ENCODE measurements around the gene TLX3. TPM values are rescaled to one million over a fixed set of nuclear protein-coding genes. Genes with fewer than 3 reads are reported as not detected.

TLX3 gene
- total RNA-seq, 1 donor from 2014 or later = not detected

DNA sequence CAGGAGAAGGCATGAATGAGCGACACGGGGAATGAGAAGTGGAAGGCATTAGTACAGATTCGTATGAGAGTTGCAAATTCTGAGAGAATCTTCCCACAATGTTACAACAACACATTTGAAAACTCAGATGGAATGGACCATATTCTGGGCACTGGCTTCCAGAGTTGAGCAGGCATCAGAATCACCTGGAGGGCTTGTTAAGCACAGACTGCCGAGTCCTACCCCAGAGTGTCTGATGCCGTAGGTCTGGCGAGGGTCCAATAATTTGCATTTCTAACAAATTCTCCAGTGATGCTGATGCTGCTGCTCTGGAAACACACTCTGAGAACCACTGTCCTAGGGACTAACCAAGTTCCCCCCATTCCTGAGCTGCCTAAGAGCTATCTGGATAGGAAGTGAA lies 2.9 kb upstream of the TLX3 start:
- intact Hi-C loops (cut with micrococcal nuclease) = no loop called here

DNA sequence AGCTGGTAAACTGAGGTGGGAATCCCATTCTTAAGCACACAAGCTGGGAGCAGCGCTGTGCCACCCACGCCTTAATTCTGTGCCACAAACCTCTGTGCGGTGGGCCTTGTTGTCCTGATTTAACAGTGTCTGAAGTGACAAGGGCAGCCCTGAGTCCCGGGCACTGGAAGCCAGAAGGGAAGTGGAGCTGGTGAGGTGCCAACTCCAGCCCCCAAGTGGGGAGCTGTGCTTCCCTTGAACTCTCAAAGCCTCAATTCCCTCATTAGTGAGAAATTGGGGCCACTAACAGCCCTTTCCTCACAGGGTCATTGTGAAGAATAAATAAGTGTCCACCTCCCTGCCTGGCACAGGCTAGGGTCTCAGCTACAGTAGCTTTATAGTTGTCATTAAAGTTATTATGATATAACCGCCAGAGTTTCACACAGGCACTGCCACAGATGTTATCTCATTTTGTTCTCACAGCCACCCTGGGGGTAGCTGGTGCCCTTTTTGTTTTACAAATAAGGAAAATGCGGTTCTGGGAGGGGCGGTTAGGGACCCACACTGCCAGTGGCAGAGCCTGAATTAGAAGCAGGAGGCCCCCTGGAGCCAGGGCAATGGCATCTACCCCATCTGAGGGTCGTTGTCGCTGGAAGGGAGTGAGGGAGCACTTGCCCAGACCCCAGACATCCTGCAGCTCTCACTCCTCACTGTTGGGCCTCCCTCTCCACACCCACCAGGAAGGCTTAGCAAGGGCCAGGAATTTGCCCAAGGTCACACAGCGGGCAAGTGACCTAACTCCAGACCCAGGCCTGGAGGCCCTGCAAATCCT lies 2.1 kb upstream of the TLX3 start:
- intact Hi-C loops (cut with micrococcal nuclease) = no loop called here

DNA sequence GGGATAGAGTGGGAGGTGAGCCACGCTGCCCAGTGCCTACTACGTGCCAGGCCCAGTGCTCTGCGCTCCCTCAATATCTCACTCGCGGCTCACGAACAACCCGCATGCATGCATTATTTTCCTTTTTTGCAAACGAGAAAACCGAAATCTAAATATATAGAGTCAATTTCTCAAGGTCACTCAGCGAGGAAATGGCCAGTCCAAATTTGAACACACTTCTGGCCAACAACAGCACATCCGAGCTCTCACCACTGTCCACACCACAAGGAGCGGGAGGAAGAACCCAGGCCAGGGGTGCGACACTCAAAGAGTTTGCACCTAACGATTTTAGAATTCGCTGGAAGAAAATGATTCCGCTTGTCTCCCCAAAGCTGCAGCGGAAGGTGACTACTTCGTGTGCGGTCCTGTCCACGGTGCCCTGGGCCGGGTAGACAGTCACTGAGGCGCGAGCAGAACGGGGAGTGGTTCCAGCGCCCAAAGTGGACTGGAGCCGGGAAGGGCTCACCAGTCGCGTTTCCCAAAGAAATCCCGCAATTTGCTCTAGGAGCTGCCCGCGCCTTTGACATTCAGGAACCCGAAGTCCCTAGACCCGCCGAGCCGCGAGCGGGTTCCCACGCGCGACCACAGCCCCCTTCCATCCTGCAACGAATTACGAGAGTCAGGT lies 1.1 kb upstream of the TLX3 start:
- intact Hi-C loops (cut with micrococcal nuclease) = no loop called here

DNA sequence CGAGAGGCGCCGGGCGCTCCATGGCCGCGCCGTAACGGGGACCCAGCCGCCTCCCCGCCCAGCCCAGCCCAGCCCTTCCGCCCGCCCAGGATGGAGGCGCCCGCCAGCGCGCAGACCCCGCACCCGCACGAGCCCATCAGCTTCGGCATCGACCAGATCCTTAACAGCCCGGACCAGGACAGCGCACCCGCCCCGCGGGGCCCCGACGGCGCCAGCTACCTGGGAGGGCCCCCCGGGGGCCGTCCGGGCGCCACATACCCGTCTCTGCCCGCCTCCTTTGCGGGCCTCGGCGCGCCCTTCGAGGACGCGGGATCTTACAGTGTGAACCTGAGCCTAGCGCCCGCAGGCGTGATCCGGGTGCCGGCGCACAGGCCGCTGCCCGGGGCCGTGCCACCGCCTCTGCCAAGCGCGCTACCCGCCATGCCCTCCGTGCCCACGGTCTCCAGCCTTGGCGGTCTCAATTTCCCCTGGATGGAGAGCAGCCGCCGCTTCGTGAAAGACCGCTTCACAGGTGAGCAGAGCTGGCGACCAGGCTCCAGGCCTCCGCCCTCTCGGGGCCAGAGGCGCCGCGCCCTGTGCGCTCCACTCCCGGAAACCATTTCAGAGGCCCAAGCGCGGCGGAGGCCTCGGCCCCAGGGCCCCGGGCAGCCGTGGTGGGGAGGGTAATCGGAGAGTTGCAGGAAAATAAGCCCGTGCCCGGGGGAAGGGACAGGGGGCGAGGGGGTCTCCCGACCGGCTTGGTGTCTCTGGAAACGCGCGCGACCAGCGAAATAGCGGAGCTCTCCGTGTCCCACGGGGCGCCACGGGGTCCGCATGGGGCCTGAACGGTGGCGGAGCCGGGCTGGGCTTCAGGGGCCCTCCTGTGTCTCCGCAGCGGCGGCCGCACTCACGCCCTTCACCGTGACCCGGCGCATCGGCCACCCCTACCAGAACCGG lies 496 bp downstream of the TLX3 start:
- intact Hi-C loops (cut with micrococcal nuclease) = loop anchor here (5.0 kb wide), 1 partner anchor 1933 kb away; no protein-coding TSS in a partner anchor

DNA sequence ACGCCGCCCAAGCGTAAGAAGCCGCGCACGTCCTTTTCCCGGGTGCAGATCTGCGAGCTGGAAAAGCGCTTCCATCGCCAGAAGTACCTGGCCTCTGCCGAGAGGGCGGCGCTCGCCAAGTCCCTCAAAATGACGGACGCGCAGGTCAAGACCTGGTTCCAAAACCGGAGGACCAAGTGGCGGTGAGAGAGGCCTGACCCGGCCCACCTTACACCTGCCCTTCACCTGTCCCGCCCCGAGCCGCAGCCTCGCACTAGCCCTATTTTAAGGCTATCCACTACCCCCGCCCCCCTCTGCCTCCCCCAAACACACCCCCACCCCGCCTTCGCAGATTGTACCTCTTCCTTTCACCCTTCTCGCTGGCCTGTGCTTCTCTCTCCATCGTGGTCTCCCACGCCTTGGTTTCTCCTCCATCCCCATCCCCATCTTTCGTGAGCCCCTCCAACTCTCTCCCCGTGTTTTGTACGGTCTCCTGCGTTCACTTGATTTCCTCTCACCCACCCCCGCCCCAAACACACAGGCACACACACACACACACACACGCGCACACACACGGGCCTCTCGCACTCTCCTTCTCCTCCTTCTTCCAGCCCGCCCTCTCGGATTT lies 1.3 kb downstream of the TLX3 start:
- intact Hi-C loops (cut with micrococcal nuclease) = loop anchor here (5.0 kb wide), 1 partner anchor 1932 kb away; no protein-coding TSS in a partner anchor

DNA sequence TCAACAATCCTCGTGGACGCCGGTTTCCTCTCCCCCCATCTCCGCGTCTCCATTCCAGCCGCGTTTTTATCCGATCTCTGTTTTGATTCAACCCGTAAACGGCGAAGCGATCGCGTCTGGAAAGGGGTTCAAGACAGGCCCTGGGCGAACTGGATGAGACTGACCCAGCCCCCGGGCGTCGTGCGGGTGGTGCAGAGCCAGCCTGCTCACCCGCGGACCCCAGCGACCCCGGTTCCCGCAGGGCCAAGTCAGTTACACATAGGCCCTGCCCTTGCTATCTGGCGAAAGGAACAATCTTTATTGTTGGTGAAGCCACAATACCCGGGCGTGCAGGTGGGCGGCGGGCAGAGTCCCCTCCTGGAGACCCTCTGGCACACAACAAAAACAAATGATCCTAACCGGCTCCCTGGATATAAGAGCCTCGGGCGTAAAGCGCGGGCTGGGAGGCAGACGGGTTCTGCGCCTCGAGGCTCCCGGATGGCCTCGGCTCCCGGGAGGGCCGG lies 1.8 kb downstream of the TLX3 start:
- intact Hi-C loops (cut with micrococcal nuclease) = loop anchor here (5.0 kb wide), 1 partner anchor 1931 kb away; no protein-coding TSS in a partner anchor

DNA sequence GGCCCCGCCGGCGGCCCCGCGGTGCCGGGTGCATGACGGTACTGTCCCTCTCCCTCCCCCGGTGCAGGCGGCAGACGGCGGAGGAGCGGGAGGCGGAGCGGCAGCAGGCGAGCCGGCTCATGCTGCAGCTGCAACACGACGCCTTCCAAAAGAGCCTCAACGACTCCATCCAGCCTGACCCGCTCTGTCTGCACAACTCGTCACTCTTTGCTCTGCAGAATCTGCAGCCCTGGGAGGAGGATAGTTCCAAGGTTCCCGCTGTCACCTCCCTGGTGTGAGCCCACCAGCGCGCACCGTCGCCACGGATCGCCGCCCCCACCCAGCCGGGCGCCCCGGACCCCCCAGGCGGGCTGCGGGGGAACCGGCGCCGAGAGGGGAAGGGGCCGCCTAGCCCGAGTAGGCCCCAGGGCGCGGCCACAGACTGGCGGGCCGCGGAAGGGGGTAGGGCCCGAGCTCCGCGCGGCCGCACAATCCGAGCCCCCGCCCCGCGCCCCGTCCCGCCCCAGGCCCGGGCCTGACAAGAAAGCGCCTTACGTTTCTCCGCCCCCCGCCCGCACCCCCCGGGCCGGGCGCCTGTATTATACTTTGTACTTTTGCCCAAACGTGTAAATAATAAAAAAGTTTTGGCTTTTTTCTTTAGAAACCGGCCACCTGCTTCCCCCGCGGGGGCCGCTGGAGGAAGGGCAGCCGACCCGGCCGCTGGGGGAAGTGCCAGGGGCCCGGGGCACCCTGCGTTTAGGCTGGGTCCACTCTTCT lies 2.5 kb downstream of the TLX3 start:
- intact Hi-C loops (cut with micrococcal nuclease) = loop anchor here (5.0 kb wide), 1 partner anchor 1931 kb away; no protein-coding TSS in a partner anchor

DNA sequence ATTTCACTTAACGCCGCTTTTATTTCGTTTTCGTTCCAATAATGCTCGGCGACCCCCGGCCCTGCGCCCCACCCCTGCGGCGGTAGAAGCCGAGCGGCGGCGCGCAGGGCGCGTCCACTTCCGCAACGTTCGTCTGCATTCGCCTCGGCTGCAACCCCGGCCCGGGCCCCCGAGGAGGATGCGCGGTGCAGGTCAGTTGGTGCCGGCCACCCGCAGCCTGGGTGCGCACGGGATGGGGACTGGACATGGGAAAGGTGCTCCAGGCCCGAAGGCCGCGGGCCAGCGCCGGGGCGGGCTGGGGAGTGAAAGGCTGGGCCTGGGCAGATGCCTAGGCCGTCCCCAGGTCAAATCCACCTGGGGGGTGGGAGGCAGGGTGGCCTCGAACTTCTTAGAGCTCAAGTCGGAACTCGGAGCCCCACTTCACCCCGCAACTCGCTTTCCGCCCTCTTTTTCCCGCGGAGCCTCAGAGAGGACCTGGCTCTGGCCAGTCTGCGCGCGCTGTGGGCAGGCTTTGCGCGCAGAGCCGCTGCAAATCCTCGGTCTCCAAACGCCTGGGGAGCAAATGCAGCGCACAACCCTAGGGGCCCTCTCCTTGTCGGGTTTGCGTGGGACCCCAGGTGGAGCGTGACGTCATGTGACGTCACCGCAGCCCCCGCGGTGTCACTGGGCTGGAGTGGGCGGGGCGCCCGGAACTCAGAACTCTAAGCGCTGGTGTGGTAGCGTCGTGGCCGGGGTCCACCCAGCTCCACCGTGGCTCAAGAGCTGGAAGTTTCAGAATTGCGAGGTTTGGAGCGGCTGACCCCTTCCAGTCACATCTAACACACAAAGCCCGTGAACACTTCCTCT lies 3.3 kb downstream of the TLX3 start:
- intact Hi-C loops (cut with micrococcal nuclease) = loop anchor here (5.0 kb wide), 1 partner anchor 1930 kb away; no protein-coding TSS in a partner anchor

DNA sequence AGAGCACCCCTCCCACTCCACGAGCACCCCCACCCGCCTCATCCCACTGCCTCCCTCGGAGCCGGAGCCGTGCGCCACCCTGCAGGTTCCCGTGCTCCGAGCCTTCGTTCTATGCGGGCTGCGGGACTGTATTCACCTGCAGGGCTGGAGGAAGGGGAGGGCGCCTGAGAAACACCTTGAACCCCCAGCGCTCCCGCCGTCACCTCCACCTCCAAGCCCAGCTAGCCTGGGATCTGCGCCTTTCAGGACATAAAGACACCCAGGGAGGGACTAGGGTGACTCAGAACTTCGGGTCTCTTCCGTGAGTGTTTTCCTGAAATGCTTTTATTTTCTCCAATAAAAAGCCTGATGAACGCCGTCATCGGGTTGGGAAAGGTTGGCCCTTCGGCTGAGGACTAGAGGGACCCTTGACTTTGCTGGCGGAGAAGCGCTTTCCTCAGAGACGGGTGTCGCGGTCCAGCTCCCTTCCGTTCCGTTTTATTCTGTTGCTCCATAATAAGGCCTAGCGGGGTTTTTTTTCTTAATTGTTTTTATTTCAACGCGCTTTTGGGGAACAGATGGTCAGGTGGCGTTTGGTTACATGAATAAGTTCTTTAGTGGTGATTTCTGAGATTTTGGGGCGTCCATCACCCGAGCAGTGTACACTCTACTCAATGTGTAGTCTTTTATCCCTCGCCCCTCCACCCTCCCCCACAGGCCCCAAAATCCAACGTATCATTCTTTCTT lies 4.6 kb downstream of the TLX3 start:
- intact Hi-C loops (cut with micrococcal nuclease) = loop anchor here (5.0 kb wide), 1 partner anchor 1929 kb away; no protein-coding TSS in a partner anchor

DNA sequence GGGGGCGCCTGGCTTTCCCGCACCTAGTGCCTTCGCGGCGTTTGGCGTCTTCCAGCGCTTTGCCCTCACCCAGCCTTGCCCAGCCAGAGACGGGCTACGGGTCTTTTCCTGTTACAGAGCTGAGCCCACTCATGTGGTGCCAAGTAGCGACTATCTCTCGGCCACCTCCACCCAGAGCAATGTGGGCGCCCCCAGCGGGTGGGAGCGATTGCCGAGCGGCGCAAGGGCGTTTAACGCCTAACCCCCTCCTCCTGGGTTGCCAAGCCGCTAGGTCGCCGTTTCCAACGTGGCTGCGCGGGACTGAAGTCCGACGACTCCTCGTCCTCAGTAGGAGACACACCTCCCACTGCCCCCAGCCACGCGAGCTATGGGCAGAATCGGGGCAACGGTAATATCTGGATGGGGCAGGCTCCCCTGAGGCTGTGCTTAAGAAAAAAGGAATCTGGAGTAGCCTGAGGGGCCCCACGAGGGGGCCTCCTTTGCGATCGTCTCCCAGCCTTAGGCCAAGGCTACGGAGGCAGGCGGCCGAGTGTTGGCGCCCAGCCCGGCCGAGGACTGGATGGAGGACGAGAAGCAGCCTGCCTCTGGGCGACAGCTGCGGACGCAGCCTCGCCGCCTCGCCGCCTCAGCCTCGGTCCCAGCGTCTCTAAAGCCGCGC lies 5.8 kb downstream of the TLX3 start:
- intact Hi-C loops (cut with micrococcal nuclease) = loop anchor here (5.0 kb wide), 1 partner anchor 1927 kb away; no protein-coding TSS in a partner anchor

DNA sequence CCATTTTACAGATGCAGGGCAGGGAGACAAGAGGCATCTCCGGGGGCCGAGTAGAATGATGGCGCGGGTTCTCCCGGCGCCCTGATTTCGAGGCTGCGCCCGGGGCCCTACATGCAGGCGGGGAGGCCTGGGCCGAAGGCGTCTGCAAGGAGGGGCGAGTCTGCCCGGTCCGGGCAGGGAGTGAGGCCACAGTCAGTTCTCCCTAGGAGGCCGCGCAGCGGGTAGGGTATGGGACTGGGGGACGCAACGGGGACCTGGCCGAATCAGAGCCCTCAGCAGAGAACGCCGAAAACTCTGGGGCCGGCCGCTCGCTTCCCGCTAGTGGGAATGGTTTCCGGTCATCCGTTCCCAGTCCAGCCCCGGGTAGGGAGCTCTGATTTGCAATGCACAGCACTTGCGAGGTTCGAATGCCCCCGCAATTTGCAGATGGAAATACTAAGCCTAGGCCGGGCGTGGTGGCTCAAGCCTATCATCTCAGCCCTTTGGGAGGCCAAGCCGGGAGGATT lies 6.4 kb downstream of the TLX3 start:
- intact Hi-C loops (cut with micrococcal nuclease) = no loop called here

DNA sequence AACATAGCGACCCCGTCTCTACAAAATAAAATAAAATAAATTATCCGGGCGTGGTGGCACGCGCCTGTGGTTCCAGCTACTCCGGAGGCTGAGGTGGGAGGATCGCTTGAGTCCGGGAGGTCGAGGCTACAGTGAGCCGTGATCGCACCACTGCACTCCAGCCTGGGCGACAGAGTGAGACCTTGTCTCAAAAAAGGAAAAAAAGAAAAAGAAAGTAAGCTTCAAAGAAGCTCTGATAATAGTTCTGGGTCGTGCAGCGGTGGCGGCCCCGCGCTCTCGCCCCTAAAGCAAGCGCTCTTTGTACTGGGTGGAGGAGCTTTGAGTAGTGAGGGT lies 6.8 kb downstream of the TLX3 start:
- intact Hi-C loops (cut with micrococcal nuclease) = no loop called here

DNA sequence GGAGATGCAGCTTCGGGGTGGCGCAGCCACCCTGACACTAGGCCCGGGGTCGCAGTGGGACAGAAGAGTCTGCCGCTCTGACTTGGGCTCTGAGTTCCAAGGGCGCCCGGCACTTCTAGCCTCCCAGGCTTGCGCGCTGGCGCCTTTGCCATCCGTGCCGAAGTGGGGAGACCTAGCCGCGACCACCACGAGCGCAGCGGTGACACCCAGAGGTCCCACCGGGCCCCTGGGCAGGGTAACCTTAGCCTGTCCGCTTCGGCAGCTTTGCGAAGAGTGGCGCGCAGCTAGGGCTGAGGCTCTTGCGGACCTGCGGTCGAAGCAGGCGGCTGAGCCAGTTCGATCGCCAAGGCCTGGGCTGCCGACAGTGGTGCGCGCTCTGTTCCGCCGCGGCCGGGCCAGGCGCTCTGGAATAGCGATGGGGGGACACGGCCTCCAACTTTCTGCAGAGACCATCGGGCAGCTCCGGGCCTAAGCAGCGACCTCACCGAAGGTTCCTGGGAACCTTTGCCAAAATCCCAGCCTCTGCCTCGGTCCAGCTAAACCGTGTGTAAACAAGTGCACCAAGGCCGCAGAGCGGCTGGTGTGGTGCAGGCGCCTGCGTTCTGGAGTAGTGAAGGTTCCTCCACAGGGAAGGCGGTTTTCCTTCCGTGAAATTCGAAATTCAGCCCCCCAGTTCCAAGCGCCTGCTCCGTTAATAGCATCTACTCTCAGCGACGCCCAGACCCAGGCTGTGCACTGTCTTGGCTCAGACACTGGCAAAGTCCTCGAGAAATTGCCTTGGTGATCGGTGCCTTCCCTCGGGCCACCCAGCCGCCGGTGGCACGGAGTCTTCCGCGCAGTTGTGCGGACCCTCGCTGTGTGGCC lies 7.4 kb downstream of the TLX3 start:
- intact Hi-C loops (cut with micrococcal nuclease) = no loop called here

DNA sequence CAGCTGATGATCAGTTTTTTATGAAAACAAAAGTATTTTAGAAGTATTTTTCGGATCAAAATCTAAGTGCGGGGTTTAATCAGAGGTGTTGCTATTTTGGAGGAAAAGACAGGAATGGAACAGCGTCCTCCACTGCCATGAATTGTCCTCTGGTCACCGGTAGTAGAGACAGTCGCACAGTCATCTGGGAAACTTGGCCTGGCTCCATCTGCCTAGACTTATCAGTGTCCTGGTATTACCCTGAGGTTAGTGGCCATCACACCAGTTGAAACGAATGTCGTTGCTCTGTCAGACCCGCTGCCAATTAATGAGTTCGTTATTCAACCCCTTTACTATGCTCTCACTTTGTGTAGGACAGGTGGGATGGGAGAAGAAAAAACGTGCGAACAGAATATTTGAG lies 8.2 kb downstream of the TLX3 start:
- intact Hi-C loops (cut with micrococcal nuclease) = no loop called here

DNA sequence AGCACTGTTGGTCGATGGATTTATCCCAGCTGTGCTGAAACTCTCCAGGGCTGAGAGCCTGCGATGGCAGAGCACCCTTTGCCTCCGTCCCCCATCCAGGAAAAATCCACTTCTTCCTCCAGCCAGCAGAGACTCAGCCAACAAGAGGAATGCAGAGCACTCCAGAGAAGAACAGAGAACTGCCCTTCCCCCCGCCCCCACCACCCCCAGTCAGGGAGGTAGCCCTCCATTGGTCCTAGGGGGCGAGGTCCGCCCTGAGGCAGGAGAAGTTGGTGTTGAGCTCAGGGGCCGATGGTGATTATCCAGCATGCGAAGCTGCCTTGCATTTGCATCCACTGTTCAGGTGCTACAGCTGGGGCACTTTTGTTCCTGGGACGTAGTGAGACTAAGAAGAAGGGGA lies 9.0 kb downstream of the TLX3 start:
- intact Hi-C loops (cut with micrococcal nuclease) = no loop called here

DNA sequence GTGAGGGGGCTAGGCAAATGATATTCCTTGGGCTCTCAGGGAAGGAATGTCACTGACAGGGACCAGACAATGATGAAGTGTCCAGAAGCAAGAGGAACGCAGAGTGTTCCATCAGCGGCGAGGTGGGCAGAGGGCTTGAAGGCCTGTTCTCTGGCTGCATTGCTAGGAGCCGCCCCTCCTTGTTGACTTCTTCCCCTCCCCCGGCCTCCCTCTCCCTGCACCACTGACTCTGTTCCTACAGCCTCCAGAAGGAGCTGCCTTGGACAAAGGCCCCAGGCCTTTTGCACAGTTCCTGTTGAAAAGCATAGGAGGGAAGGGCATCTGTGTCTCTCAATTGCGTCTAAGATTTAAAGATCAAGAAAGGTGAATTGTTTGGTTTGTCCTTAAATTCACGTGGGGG lies 12.4 kb downstream of the TLX3 start:
- intact Hi-C loops (cut with micrococcal nuclease) = no loop called here

DNA sequence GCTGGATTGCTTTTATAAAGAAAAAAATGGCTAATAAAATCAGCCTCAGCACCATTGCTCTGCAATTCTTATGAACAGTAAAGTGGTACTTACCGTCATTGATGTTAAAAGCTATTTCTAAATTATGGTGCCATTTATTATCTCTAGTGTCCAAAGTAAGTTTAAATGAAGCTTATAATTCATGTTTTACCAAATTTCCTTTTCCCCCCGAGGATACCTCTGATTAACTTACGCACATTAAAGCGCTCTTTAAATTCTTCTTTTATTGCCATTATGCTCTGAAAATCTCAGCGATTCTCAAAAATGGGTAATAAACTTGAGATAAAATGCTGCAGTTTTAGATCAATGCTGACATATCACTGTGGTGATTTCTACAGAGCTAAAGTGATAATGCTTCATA lies 13.5 kb downstream of the TLX3 start:
- intact Hi-C loops (cut with micrococcal nuclease) = no loop called here

Data from T-helper 1 cell treated with Interleukin-12 subunit alpha and Interleukin-12 subunit beta and Interleukin-4 antibody, amounts not matched to agents 30 ng/mL and 1 ng/mL, for 36 hours (primary cell).